ENCODE results near the gene SGK2.
A peak's percentile ranks its signal among the peaks of the same experiment; 100 is the strongest.

GRCh38 chr20:43545837-43546578, 12.8 kb upstream of the SGK2 start:
- no peak for TF ChIP-seq POLR2A (IDR thresholded peaks at IDR 0.05; ENCODE audit: extremely low read depth, insufficient read length)
- TF ChIP-seq CTCF (IDR thresholded peaks at IDR 0.05; ENCODE audit: low read depth, low read length), result peak; percentile 26
